Fibroblast of skin of right biceps (primary cell): ENCODE results near the gene KRTAP10-7.
"Not testable (repeated sequence)": the region's sequence is repeated elsewhere in the genome, so short reads cannot be mapped to it uniquely, and the experiment has no call there.

Experiments
- DNase-seq: peaks from one replicate; pipeline ENCODE4 v3.0.0-alpha.2; 2013

KRTAP10-7 gene

GRCh38 chr21:44612669-44613229 is 12.4 kb downstream of the KRTAP10-7 start:
- no peak for DNase-seq

DNA sequence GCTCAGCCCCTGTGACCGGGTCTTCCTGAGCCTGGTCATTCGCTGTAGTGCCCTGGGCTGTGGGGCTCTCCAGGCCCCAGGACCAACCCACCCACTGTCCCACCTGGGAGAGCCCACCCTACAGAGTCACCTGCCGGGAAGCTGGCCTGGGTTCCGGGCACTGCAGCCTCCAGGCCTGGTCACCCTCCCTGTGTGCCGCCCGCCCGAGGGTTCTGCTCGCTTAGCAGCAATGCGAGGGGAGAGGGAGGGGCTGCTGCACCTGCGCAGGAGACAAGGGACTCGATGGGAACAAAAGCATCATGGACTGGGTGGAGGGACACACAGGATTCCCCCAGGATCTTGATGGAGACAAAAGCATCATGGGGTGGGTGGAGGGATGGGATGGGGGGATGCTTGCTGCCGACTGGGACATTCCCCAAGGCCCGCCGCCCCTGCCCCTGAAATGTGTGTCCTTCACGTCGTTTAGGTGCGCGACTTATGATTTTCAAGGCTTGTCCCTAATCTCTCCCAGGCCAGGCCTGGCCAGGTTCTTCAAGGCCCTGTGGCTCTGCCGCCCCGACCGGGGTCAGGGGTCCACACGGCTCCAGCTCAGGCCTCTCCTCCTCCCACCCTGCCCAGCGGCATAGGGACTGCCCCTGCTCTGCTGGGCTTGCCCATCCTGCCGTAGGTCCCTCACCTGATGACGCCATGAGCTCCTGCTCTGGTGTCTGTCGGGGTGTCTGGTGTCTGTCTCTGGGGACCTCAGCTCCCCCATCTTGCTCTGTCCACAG is 13.2 kb downstream of the KRTAP10-7 start:
- no peak for DNase-seq

- DNase-seq: no peak
Measured at GRCh38 chr21:44614161-44614631, 13.8 kb downstream of the KRTAP10-7 start.

GRCh38 chr21:44614961-44615391 is 14.6 kb downstream of the KRTAP10-7 start:
- DNase-seq: no peak

- DNase-seq: no peak
Measured at GRCh38 chr21:44615466-44615865, 15.1 kb downstream of the KRTAP10-7 start.

DNA sequence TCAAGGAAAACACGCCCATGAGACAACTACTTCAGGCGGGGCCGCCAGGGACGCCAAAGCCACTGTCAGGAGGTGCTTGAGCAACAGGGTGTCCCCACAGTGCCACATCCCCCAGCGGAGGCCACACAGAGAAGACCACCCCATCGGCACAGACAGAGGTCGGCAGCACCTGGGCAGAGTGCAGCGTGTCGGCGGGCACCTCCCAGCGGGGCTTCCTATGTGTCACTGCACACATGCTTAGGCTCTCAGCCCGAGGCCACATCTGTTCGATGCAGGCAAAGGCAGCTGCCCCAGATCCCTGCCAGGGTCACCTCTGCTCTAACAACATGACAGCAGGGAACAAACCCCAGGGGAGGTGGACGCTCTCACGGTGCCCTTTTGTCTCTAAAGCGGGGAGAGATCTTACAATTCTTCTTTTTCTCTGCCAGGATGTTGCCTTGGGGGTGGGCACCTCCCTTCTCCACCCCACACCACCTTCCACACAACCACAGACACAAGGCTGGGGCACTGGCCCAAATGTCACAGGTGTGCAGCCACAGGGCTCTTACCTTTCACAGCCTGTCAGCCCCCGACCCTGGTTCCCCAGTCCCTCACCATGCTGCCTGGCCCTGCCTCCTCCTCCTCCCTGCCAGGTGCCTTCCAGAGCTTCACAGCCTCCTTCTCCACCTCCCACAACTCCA is 15.7 kb downstream of the KRTAP10-7 start:
- no peak for DNase-seq

GRCh38 chr21:44616591-44616926 is 16.2 kb downstream of the KRTAP10-7 start:
- DNase-seq: no peak

DNA sequence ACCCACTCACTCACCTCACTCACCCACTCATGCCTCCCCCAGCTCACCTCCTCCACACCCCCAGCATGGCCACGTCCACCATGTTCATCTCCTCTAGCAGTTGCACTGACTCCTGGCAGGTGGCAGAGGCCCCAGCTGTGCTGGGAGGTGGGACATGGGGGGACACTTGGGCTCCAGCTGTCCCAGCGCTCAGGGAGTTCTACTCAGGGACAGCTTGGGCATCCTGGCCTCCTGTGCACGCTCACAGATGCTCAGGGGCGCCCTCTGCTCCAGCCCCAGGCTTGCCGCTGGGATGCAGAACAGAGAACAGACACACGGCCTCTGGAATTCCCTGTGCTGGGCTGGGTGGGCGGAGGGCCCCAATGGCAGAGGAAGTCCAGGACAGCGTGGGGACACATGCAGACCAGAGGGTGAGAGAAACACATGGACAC is 16.7 kb downstream of the KRTAP10-7 start:
- DNase-seq: no peak

GRCh38 chr21:44618504-44618903 is 18.1 kb downstream of the KRTAP10-7 start:
- DNase-seq: no peak

- no peak for DNase-seq
Measured at GRCh38 chr21:44618909-44619308, 18.5 kb downstream of the KRTAP10-7 start.

DNA sequence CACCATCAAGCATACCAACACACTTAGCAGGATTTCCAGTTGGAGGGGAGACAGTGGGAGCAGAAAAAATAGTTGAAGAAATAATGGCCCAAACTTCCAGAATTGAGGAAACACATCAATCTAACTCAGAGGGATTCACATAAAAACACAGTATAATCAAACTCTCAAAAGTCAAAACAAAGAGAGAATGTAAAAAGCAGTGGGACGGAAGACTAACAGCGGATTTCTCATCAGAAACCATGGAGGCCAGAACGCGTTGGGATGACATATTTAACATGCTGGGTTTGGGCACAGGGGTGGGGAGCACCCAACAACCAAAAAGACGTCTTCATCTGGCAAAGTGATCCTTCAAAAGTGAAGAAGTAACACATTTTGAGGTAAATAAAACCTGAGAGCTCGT is 19.5 kb downstream of the KRTAP10-7 start:
- no peak for DNase-seq

DNA sequence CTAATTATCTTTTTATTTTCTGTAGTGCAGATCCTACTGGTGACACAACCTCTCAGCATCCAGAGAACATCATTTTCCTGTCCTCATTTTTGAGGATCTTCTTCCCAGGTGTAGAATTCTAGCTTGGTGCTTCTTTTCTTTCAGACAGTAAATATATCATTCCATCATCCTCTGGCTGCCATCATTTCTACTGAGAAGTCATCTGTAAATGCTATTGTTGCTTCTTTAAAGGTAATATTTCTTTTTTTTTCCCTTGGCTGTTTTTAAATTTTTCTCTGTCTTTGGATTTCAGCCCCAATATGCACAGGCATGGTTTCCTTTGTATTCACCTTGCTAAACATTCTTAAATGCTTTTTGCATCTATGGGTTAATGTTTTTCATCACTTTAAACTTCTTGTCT is 23.2 kb downstream of the KRTAP10-7 start:
- no peak for DNase-seq

- DNase-seq: no peak
Measured at GRCh38 chr21:44625756-44626155, 25.4 kb downstream of the KRTAP10-7 start.

DNA sequence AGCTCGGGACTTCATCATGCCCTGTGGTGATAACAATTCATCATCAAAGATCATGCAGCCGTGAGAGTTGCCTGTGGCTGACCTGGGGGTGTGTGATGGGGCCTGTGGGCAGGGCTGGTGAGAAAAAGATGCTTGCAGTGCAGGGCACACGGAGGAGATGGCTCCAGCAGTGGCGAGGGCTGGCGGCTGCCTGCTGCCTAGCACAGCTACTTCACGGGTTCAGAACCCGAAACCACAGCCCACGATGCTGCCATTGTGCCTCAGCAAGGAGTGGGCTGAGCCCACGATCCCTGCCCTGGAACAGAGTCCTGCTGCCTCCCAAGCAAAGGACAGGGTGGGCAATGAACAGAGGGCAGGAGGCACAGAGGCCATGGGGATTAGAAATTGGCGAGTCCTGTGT is 25.9 kb downstream of the KRTAP10-7 start:
- no peak for DNase-seq

DNA sequence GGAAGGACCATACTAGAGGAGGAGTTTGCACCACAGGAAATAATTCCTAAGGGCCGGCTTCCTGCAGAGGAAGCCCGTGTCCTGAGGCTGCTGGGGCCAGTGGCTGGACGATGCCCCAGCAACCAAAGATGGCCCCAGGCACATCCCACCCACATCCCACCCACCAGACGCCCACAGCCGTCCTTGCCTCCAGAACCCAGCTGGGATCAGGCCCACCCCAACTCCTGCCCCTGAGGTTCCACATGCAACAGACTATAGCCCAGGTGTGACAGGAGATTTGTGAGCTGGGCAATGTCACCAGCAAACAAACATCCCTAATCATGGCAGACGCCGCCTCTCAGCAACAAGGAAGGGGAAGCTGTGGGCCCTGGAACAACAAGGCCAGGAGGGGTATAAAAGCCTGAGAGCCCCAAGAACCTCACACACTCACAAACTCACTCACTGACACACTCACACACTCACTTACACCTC is 26.3 kb downstream of the KRTAP10-7 start, which contains the start of gene KRTAP10-9:
TSS of gene KRTAP10-9 (plus strand) at position 421 of the 471 bp plus-strand sequence. CDS start 79 bp downstream, outside the sequence.
- DNase-seq: no peak

- not testable (repeated sequence) for DNase-seq
Measured at GRCh38 chr21:44627181-44627822, 26.9 kb downstream of the KRTAP10-7 start.

- not testable (repeated sequence) for DNase-seq
Measured at GRCh38 chr21:44627831-44628233, 27.4 kb downstream of the KRTAP10-7 start.

DNA sequence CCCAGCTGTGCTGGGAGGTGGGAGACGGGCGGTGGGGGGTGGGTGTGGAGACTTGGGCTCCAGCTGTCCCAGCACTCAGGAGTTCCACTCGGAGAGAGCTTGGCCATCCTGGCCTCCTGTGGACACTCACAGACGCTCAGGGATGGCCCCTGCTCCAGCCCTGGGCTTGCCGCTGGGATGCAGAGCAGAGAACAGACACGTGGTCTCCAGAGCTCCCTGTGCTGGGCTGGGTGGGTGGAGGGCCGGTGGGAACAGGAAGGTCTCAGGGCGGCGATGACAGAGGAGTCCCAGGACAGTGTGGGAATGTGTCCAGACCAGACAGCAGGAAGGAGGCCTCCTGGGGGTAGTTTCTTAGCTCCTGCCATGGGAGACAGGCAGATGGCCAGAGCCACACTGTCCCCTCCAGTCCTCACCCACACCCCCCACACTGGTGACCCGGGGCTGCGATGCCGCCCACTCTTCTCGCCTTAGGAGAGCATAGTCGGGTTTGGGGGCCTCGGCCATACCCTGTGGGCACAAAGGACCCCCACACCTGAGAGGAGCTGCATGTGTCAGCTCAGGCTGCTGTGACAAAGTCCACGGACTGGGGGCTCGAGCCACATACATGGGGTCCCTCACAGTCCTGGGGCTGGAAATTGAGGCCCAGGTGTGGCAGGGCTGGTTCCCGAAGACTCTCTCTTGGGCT is 28.5 kb downstream of the KRTAP10-7 start:
- no peak for DNase-seq

DNA sequence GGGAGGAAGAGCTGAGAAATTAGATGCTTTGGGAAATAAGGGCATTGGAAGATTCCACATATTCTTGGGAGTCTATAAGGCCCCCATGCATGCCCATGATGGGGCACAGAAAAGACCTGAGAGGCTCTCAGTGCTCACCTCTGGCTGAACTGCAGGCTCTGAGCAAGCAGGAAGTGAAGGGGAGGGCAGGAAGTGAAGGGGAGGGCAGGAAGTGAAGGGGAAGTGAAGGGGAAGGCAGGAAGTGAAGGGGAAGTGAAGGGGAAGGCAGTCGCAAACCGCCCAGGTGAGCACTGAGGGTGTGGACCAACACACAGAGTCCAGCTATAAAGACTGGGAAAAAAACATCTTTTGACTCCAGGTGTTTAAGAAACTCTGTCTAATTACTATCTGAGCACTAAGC is 30.0 kb downstream of the KRTAP10-7 start:
- DNase-seq: no peak

GRCh38 chr21:44632067-44632466 is 31.7 kb downstream of the KRTAP10-7 start:
- DNase-seq: no peak

- DNase-seq: no peak
Measured at GRCh38 chr21:44636209-44637017, 36.0 kb downstream of the KRTAP10-7 start.
